Measurements from ENCODE around the gene KCNJ15. TPM values are rescaled to one million over a fixed set of nuclear protein-coding genes. Genes with fewer than 3 reads are reported as not detected.
A peak's percentile ranks its signal among the peaks of the same experiment; 100 is the strongest.

KCNJ15 gene
- total RNA-seq, 1 donor: under 0.01 TPM

- TF ChIP-seq CTCF (IDR thresholded peaks at IDR 0.05; ENCODE audit: insufficient read depth, low read depth, low read length): no peak
- no peak for DNase-seq (ENCODE audit: low read depth)
- H3K4me3 ChIP-seq (ENCODE audit: low read depth, low read length): no peak overlapping the region
These were observed 15.4 kb downstream of the KCNJ15 start for GRCh38 chr21:38272215-38272614.

- TF ChIP-seq CTCF (IDR thresholded peaks at IDR 0.05; ENCODE audit: insufficient read depth, low read depth, low read length): no peak
- no peak overlapping the region for H3K4me3 ChIP-seq (ENCODE audit: low read depth, low read length)
- DNase-seq (ENCODE audit: low read depth): peak; percentile 89
These were observed 17.2 kb downstream of the KCNJ15 start for GRCh38 chr21:38273745-38274542.

GRCh38 chr21:38277501-38278131 lies 20.8 kb downstream of the KCNJ15 start:
- no peak overlapping the region for H3K4me3 ChIP-seq (ENCODE audit: low read depth, low read length)
- DNase-seq (ENCODE audit: low read depth): peak; percentile 100
- TF ChIP-seq CTCF (IDR thresholded peaks at IDR 0.05; ENCODE audit: insufficient read depth, low read depth, low read length): no peak

GRCh38 chr21:38280454-38280853 lies 23.7 kb downstream of the KCNJ15 start:
- H3K4me3 ChIP-seq (ENCODE audit: low read depth, low read length): no peak overlapping the region
- no peak for TF ChIP-seq CTCF (IDR thresholded peaks at IDR 0.05; ENCODE audit: insufficient read depth, low read depth, low read length)
- peak; percentile 67 for DNase-seq (ENCODE audit: low read depth)

- no peak for DNase-seq (ENCODE audit: low read depth)
- TF ChIP-seq CTCF (IDR thresholded peaks at IDR 0.05; ENCODE audit: insufficient read depth, low read depth, low read length): no peak
- H3K4me3 ChIP-seq (ENCODE audit: low read depth, low read length): no peak overlapping the region
These were observed 24.1 kb downstream of the KCNJ15 start for GRCh38 chr21:38280867-38281266.

- H3K4me3 ChIP-seq (ENCODE audit: low read depth, low read length): no peak overlapping the region
- peak; percentile 79 for DNase-seq (ENCODE audit: low read depth)
These were observed 26.1 kb downstream of the KCNJ15 start for GRCh38 chr21:38282921-38283320.

More at GRCh38 chr21:38282921-38283320, 26.1 kb downstream of the KCNJ15 start:
- TF ChIP-seq CTCF (IDR thresholded peaks at IDR 0.05; ENCODE audit: insufficient read depth, low read depth, low read length): no peak

Measured in fibroblast of villous mesenchyme (primary cell).